Tibial nerve (tissue), 4 donors: Measurements from ENCODE around the gene SPTLC1. TPM values are rescaled to one million over a fixed set of nuclear protein-coding genes. Genes with fewer than 3 reads are reported as not detected.
"Not testable (repeated sequence)": the region's sequence is repeated elsewhere in the genome, so short reads cannot be mapped to it uniquely, and the experiment has no call there.

Experiments
- DNase-seq, 2 donors: peaks; one replicate each; pipeline ENCODE4 v3.0.0-alpha.2; 2019; ENCODE audit warnings: low spot score in 2 of 2
- H3K27ac ChIP-seq, 4 donors: fragments of 200-600 bp; sonication (generic) in 3 of 4; one replicate each; pipeline ENCODE4 v1.5.1; 2017 to 2019; ENCODE audit warnings: mild to moderate bottlenecking in 1 of 4
- H3K27me3 ChIP-seq, 2 donors: fragments of 200-600 bp; sonication (generic) in 1 of 2; one replicate each; pipeline versions ENCODE4 v1.5.1 to v1.6.0; 2017 to 2019
- H3K36me3 ChIP-seq, 3 donors: fragments of 200-600 bp; sonication (generic); one replicate each; pipeline ENCODE4 v1.5.1; 2018 to 2019
- H3K4me1 ChIP-seq, 4 donors: fragments of 200-600 bp; sonication (generic) in 3 of 4; one replicate each; pipeline ENCODE4 v1.5.1; 2017 to 2019
- H3K4me3 ChIP-seq, 4 donors: fragments of 200-600 bp; sonication (generic) in 3 of 4; one replicate each; pipeline ENCODE4 v1.5.1; 2017 to 2019; ENCODE audit warnings: mild to moderate bottlenecking in 1 of 4, moderate library complexity in 1 of 4
- H3K9me3 ChIP-seq, 4 donors: fragments of 200-600 bp; sonication (generic) in 3 of 4; one replicate each; pipeline ENCODE4 v1.5.1; 2017 to 2019
- CTCF ChIP-seq, 5 experiments: fragments of 200-600 bp in 3 of 5; fragments of 450-650 bp in 2 of 5; sonication (generic) in 3 of 5; IDR thresholded peaks; one replicate each; pipeline ENCODE4 v1.5.1; 2016 to 2019; ENCODE audit warnings: antibody characterized with exemption in 5 of 5, mild to moderate bottlenecking in 3 of 5, moderate library complexity in 2 of 5
- EP300 ChIP-seq, 2 donors: sonication (generic); formaldehyde crosslinking; IDR thresholded peaks; one replicate each; pipeline ENCODE4 v1.6.1; 2017; ENCODE audit warnings: antibody characterized with exemption in 2 of 2, mild to moderate bottlenecking in 1 of 2
- POLR2A ChIP-seq, 2 donors: fragments of 450-650 bp; IDR thresholded peaks; one replicate each; pipeline ENCODE4 v1.6.1; 2017; ENCODE audit warnings: antibody characterized with exemption in 2 of 2, mild to moderate bottlenecking in 2 of 2, moderate library complexity in 2 of 2
- WGBS, 2 donors: methylation state at CpG; one replicate each; pipeline ENCODE4 v1.1.5; 2018; 5-methylcytosine and 5-hydroxymethylcytosine counted together
- total RNA-seq, 4 donors: library from RNA; depleted of rRNA; stranded (reverse); fragments of >200 nt; gene quantifications; one replicate each; pipeline ENCODE4 v1.1.0, GENCODE V29; 2016

Gene SPTLC1
- total RNA-seq, 4 donors from 2014 or later, result 67.9 to 81.8 (median 76.0) TPM

- H3K4me3 ChIP-seq, result peak overlapping the region; percentile 24 to 54 (median 35)
- peaks cover 0 to 32% (median 8%) of the 10 kb centered on the region in 4 donors for H3K4me1 ChIP-seq
- no peak for DNase-seq
- H3K27ac ChIP-seq, result peak overlapping the region in 2 of 4 donors; percentile 41 to 56
- peaks cover 0 to 3% of the 10 kb centered on the region in 2 donors for H3K27me3 ChIP-seq
- 33 to 37% methylated on average over 21 to 23 of the region's 62 CpGs for WGBS, 2 donors
- H3K9me3 ChIP-seq, result no peaks in the 10 kb centered on the region
- no peaks in the 10 kb centered on the region for H3K36me3 ChIP-seq
- TF ChIP-seq CTCF (IDR thresholded peaks at IDR 0.05), result peak in 3 of 5 experiments; percentile 16 to 57 (median 54)
- TF ChIP-seq POLR2A (IDR thresholded peaks at IDR 0.05), result no peak
Observed at GRCh38 chr9:92141144-92142129, 26.2 kb upstream of the SPTLC1 start.

- DNase-seq, result no peak
- Histone ChIP-seq H3K4me1 (peaks cover 0 to 28% (median 6%) of the 10 kb centered on the region in 4 donors), H3K27ac (peak overlapping the region in 2 of 4 donors; percentile 41 to 56), H3K36me3 (no peaks in the 10 kb centered on the region), H3K27me3 (peaks cover 0 to 3% of the 10 kb centered on the region in 2 donors), H3K4me3 (peak overlapping the region; percentile 24 to 54 (median 35)), H3K9me3 (no peaks in the 10 kb centered on the region)
- TF ChIP-seq POLR2A (IDR thresholded peaks at IDR 0.05), result no peak
- WGBS, 2 donors, result 3 to 7% methylated on average over 6 of the region's 6 CpGs
Observed at GRCh38 chr9:92140754-92141143, 25.5 kb upstream of the SPTLC1 start.

GRCh38 chr9:92140074-92140753 lies 25.0 kb upstream of the SPTLC1 start:
- peak; percentile 85 to 98 (median 92) for TF ChIP-seq CTCF (IDR thresholded peaks at IDR 0.05)
- no peak for TF ChIP-seq POLR2A (IDR thresholded peaks at IDR 0.05)
- no peak for TF ChIP-seq EP300 (IDR thresholded peaks at IDR 0.05)
- WGBS, 2 donors, result 20 to 25% methylated on average over 11 to 13 of the region's 16 CpGs
- Histone ChIP-seq H3K9me3 (no peaks in the 10 kb centered on the region), H3K4me1 (peaks cover 0 to 28% (median 6%) of the 10 kb centered on the region in 4 donors), H3K27me3 (peaks cover 0 to 3% of the 10 kb centered on the region in 2 donors), H3K27ac (peak overlapping the region in 1 of 4 donors; percentile 41), H3K36me3 (no peaks in the 10 kb centered on the region), H3K4me3 (peak overlapping the region in 3 of 4 donors; percentile 24 to 54 (median 38))
- DNase-seq, result peak; percentile 73 to 80

GRCh38 chr9:92138960-92139540 lies 23.8 kb upstream of the SPTLC1 start:
- H3K4me3 ChIP-seq, H3K9me3 ChIP-seq, DNase-seq, H3K36me3 ChIP-seq, H3K27me3 ChIP-seq: not testable (repeated sequence)
- Histone ChIP-seq H3K4me1 (peaks cover 0 to 34% (median 12%) of the 10 kb centered on the region in 4 donors), H3K27ac (peak overlapping the region in 1 of 4 donors; percentile 29)
- 91 to 94% methylated on average over 5 of the region's 5 CpGs for WGBS, 2 donors

- H3K27ac ChIP-seq, result peak overlapping the region in 1 of 4 donors; percentile 29
- peaks cover 0 to 3% of the 10 kb centered on the region in 2 donors for H3K27me3 ChIP-seq
- no peak overlapping the region for H3K4me3 ChIP-seq
- peak in 1 of 2 donors; percentile 44 for DNase-seq
- WGBS, 2 donors, result 36 to 66% methylated on average over 11 to 19 of the region's 22 CpGs
- no peaks in the 10 kb centered on the region for H3K36me3 ChIP-seq
- TF ChIP-seq POLR2A (IDR thresholded peaks at IDR 0.05) (no peak), CTCF (IDR thresholded peaks at IDR 0.05) (peak; percentile 79 to 91 (median 85)), EP300 (IDR thresholded peaks at IDR 0.05) (no peak)
- H3K4me1 ChIP-seq, result peaks cover 0 to 40% (median 13%) of the 10 kb centered on the region in 4 donors
- H3K9me3 ChIP-seq, result no peaks in the 10 kb centered on the region
Observed at GRCh38 chr9:92138157-92138959, 23.1 kb upstream of the SPTLC1 start.
